ENCODE data around the gene RAP2B.

RAP2B gene

GRCh38 chr3:153195349-153195879, 33.4 kb downstream of the RAP2B start:
- DNase-seq: no peak

- peak; percentile 71 for DNase-seq
Measured at GRCh38 chr3:153209596-153209995, 47.6 kb downstream of the RAP2B start.

GRCh38 chr3:153210146-153210545, 48.1 kb downstream of the RAP2B start:
- peak; percentile 32 for DNase-seq

- peak; percentile 36 for DNase-seq
Measured at GRCh38 chr3:153210660-153211059, 48.6 kb downstream of the RAP2B start.

GRCh38 chr3:153215497-153215896, 53.5 kb downstream of the RAP2B start:
- no peak for DNase-seq

- peak; percentile 78 for DNase-seq
Measured at GRCh38 chr3:153215966-153216365, 53.9 kb downstream of the RAP2B start.

- DNase-seq: no peak
Measured at GRCh38 chr3:153216928-153217327, 54.9 kb downstream of the RAP2B start.

- DNase-seq: peak; percentile 45
Measured at GRCh38 chr3:153219146-153219545, 57.1 kb downstream of the RAP2B start.
